GM13976 (cell line): Measurements from ENCODE around the gene CSMD2.

Source experiments
- DNase-seq: peaks from one replicate; pipeline ENCODE4 v3.0.0; 2012; ENCODE audit warnings: low spot score
- in situ Hi-C: fragments of 300-500 bp; cut with MboI; formaldehyde crosslinking; loops from one replicate; pipeline ENCODE4 v1.12.0; 2022; ENCODE audit warnings: low sequenced_read_pairs, mixed read lengths, inconsistent platforms; ENCODE audit not compliant: unreplicated experiment
- TF ChIP-seq, protein P1 (sequence below): IDR thresholded peaks from 2 replicates; pipeline ENCODE4 v1.5.1; 2012; ENCODE audit warnings: borderline replicate concordance, mild to moderate bottlenecking; ENCODE audit not compliant: insufficient read depth; ENCODE audit errors: extremely low read depth, missing control alignments, control extremely low read depth

The CSMD2 gene

DNA sequence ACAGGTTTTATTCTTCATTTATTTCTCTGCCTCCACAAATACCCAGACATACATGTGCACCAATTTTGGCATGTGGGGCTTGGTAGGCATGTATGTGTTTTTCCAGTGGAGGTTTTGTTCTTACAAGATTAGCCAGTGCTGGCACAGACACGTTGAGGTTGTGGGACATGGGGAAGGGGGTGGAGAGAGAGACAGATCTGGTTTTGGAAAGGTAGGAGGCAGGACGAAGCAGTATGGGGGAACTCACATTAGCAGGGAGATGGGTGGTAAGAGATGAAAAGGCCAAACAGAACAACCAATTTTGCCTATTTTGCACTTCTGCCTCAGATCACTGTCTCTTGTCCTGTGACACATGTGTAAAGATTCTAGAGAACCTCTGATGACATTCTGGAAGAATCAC is 467.2 kb downstream of the CSMD2 start:
- no peak for DNase-seq
- TF ChIP-seq, protein P1, sequence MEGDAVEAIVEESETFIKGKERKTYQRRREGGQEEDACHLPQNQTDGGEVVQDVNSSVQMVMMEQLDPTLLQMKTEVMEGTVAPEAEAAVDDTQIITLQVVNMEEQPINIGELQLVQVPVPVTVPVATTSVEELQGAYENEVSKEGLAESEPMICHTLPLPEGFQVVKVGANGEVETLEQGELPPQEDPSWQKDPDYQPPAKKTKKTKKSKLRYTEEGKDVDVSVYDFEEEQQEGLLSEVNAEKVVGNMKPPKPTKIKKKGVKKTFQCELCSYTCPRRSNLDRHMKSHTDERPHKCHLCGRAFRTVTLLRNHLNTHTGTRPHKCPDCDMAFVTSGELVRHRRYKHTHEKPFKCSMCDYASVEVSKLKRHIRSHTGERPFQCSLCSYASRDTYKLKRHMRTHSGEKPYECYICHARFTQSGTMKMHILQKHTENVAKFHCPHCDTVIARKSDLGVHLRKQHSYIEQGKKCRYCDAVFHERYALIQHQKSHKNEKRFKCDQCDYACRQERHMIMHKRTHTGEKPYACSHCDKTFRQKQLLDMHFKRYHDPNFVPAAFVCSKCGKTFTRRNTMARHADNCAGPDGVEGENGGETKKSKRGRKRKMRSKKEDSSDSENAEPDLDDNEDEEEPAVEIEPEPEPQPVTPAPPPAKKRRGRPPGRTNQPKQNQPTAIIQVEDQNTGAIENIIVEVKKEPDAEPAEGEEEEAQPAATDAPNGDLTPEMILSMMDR: no peak
- in situ Hi-C loops: no loop called here

DNA sequence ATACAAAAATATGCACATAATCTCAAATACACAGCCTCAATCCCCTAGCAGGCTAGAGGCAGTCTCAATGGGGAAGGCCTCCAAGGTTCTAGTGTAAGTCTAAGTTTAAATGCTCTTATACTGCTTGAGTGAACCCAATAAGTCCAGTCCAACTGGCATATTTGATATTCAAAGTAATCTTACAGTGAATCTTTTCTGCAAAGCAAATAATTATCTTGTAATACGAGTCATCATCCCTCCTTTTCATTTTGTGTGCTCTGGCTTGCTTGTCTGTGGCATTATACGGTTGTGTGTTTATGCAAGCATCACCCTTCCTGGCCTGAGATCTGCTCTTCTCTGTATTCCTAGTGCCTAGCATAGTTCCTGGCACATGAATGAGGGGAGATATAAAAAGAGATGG is 468.1 kb downstream of the CSMD2 start:
- DNase-seq: no peak
- in situ Hi-C loops: no loop called here
- TF ChIP-seq, protein P1: no peak

DNA sequence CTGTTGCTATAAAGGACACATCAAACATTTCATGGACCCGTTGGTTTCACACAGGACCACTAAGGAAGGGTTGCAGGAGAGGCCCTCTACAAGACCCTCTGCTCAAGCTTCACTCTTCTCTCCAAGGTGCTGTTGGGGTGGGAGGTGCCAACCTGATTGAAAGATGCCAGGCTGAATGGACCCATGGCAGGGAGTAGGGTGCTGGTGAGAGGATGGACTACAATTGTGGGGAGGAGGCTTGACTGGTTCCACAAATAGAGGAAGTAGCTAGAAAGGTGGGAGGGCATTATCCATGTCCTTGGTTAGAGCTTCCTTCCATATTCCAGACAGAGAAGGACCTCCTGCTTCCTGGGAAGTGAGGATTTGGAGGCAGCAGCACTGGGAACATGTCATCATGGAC is 468.7 kb downstream of the CSMD2 start:
- TF ChIP-seq, protein P1: no peak
- in situ Hi-C loops: no loop called here
- no peak for DNase-seq

DNA sequence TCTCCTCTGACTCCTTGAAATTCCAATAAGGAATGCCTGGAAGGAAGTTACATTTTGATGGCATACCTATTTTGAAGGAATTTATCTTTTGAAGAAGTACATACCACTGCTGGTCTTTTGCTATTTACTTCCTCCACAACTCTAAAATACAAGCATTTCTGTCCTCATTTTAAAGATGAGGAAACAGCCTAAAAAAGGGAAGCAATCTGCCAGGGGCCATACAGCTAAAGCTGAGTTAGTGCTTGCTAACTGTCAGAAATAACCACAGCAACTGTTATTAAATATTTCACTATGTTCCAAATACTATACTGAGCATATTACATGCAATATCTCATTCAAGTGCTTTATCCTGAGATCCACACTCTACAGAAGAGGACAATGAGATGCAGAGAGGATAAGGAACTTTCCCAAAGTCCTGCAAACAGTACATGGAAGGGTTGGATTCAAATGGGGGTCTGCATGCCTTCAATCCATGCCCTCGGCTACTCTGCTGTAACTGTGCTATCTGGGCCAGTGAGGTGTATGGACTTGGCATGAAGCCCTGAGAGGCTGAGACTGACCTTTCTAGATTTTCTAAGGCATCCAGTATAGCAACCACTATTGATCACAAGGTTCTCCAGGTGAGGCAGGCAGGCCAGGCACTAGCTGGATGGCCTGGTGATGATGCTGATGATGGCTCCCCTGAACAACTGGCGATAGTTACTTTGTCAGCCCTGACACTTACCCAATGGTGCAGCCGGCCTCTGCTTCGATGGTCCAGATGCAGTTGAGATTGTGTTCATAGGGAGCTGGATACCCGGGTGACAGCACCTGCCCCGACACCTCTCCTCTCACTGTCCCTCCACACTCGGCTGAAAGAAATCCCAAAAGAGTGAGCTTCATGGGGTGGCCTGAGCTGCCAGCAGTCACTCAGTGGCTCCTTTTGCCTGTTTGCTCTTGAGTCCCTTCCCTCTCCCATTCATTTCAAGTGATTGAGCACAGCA is 472.5 kb downstream of the CSMD2 start:
- TF ChIP-seq, protein P1: no peak
- DNase-seq: no peak
- in situ Hi-C loops: no loop called here

DNA sequence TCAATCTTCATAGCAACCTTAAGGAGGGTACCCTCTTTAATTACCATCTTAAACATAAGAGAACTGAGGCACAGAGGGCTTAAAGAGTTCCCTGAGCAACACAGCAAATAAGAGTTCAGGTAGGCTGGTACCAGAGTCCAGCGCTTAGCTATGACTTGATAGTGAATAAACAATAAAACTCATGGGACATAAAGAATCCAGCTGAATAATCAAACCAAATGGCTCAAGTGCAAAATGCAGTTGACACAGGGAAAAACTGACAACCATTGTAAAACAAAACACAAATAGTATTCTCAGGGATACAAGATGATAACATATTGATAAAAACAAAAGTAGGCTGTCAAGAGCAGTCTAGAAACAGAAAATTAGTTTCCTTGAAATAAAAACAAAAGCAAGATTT is 478.0 kb downstream of the CSMD2 start:
- in situ Hi-C loops: no loop called here
- TF ChIP-seq, protein P1: no peak
- no peak for DNase-seq

DNA sequence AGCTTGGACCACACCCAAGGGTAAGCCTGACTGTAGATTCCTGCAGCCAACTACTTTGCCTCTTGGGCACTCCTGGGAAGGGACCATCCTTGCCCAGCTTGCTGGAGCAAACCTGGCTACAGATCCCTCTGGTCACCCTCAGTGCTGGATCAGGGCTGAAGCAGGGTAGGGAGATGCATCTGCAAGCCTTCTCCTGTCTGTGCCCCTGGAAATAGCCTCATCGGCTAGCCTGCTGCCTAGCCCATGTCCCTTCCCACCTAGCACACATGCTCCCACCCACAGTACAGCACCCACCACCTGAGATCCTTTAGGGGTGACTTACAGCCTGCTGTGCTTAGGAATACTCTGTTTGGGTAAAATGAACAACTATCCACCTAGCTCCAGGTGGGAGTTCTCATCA is 478.5 kb downstream of the CSMD2 start:
- in situ Hi-C loops: no loop called here
- TF ChIP-seq, protein P1: no peak
- no peak for DNase-seq

DNA sequence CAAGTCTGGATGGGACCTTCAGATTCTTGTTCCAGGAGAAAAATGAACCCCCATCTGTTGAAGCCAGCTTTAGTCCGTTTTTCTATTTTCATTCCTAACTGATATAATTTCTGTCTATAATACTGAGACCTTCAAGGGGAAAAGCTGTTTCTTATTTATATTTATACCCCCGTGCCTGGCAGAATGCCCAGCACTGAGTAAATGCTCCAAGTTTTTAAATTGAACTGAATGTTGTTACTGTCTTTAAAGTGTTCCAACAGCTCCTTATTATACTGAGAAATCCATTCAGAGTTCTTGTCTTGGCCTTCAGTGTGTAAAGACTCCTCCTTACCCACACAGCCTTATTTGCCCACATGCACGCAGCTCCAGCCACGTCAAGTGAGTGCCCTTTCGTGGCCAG is 479.8 kb downstream of the CSMD2 start:
- in situ Hi-C loops: no loop called here
- DNase-seq: no peak
- TF ChIP-seq, protein P1: no peak
